HG03469 (cell line): ENCODE data around the gene SNTA1.
"Not testable (repeated sequence)": the region's sequence is repeated elsewhere in the genome, so short reads cannot be mapped to it uniquely, and the experiment has no call there.

Experiments
- ATAC-seq: cut with Tn5 transposase; IDR thresholded peaks from one replicate; pipeline ENCODE4 v1.9.1; 2021; ENCODE audit warnings: mild to moderate bottlenecking, moderate library complexity, moderate number of reproducible peaks; ENCODE audit not compliant: unreplicated experiment

The SNTA1 gene

DNA sequence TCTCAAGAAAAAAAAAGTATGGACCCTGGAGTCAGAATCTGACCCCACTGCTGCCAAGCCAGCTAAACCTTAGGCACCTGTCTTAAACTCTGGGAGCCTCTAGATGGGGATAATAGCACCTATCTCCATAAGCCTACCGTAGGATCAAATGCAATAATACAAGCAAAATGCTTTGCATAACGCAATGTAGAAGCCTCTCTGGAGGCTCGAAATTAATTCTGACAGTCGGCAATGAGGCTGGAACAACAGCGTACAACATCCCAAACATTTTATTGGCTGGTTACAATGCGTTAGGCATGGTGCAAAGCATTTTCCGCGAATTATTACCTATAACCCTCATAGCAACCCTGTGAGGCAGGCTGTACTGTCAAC lies 42.8 kb downstream of the SNTA1 start:
- ATAC-seq: no peak

DNA sequence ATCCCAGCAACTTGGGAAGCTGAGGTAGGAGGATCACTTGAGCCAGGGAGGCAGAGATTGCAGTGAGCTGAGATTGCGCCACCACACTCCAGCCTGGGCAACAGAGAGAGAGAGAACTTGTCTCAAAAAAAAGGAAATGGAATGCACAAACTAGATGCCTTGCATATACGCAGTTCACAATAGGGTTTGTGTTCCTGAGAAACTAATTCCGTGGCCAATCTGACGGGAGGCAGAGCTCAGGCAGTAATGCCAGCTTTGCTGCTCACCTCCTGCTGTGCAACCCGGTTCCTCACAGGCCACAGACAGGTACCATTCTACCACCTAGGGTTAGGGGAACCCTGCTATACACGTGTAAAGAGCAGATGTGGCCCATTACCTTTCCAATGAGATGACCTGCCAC lies 43.6 kb downstream of the SNTA1 start:
- no peak for ATAC-seq

- no peak for ATAC-seq
These were observed 48.8 kb downstream of the SNTA1 start for GRCh38 chr20:33394718-33395117.

- ATAC-seq: no peak
These were observed 50.0 kb downstream of the SNTA1 start for GRCh38 chr20:33393609-33394008.

DNA sequence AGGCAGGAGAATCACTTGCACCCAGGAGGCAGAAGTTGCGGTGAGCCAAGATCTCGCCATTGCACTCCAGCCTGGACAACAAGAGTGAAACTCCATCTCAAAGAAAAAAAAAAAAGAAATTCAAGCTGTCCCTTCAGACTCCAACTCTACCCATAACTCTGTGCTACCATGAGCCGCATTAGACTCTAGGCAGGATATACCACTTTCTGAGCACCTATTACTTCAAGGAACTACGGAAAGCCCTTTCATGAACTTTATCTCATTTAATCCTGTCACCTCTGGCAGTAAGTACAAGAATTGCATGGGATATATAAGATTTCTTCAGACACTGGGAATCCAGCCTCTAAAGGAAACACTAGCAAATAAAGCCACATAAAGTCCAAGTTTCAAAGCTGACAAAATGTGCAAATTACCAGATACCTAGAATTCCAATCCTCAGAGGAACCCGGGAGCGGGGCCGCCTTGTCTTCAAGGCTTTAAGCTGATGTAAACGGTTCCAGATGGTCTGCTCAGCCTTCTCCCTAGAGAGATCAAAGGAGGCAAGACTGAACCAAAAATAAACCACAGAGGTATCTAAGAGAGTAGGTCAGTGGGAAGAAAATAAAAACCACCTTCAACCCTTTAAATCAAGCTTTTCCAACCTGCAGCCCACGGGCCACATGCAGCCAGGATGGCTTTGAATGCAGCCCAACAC lies 51.7 kb downstream of the SNTA1 start:
- ATAC-seq: no peak

- ATAC-seq: not testable (repeated sequence)
These were observed 54.2 kb downstream of the SNTA1 start for GRCh38 chr20:33389326-33389725.

- no peak for ATAC-seq
These were observed 55.3 kb downstream of the SNTA1 start for GRCh38 chr20:33388268-33388667.

GRCh38 chr20:33387177-33387576 lies 56.4 kb downstream of the SNTA1 start:
- no peak for ATAC-seq

DNA sequence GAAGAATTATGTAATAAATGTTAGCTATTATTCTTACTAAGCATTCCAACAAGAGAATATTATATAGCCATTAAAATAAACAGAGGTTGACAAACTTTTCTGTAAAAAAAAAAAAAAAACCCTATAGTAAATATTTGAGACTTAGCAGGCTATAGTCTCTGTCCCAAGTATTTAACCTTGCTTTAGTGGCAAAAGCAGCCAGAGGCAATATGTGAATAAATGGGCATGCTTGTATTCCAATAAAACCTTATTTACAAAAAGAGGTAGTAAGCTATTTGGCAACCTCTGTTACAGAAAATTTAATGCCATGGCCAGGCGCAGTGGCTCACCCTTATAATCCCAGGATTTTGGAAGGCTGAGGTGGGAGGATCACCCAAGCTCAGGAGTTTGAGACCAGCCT lies 56.9 kb downstream of the SNTA1 start:
- no peak for ATAC-seq

DNA sequence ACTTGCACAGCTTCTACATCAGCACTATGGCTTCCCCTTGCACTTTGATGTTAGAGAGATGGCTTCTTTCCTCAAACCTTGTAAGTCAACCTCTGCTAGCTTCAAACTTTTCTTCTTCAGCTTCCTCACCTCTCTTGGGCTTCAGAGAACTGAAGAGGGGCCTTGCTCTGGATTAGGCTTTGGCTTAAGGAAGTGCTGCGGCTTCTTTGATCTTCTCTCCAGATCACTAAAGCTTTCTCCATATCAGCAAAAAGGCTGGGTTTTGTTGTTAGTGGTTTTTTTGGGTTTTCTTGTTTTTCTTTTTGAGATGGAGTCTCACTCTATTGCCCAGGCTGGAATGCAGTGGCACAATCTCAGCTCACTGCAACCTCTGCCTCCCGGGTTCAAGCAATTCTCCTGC lies 66.2 kb downstream of the SNTA1 start:
- ATAC-seq: no peak

GRCh38 chr20:33373735-33374605 lies 69.6 kb downstream of the SNTA1 start:
- ATAC-seq: no peak

- ATAC-seq: no peak
These were observed 70.5 kb downstream of the SNTA1 start for GRCh38 chr20:33372993-33373441.

DNA sequence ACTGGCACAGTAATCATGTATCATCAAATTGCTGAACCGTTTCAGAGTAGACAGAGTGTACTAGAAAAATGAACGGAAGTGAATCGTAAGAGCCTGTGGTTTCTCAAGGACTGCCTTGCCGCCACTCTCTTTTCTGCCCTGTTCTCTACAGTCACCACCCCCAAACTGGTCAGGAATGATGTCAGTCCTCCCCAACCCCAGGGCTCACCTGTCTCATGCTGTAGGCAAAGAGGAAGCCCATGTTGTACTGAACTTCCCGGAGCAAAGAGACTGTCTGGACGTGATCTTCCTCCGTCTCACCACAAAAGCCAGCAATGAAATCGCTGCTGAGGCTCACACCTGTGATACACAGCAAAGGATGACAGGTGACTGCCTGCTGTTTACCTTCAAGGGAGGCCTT lies 73.3 kb downstream of the SNTA1 start:
- no peak for ATAC-seq

DNA sequence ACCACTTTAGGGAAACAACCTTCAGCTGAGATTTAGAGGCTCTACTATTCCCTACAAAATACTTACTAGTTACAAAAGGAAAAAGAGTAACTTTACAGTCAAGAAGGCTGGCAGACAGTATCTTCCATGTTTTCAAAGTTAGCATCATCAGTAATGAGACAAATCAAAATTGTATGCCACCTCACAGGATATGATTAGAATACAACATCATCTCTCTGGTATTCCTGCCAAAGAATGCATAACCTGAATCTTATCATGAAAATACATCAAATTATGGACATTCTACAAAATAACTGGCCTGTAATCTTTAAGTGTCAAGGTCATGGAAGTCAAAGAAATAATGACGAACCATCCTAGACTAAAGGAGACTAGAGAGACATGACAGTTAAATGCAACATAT lies 80.7 kb downstream of the SNTA1 start:
- no peak for ATAC-seq

GRCh38 chr20:33359399-33360261 lies 83.9 kb downstream of the SNTA1 start:
- no peak for ATAC-seq
